GM19035 (cell line): Measurements from ENCODE around the gene TGFA.
"Not testable (repeated sequence)": the region's sequence is repeated elsewhere in the genome, so short reads cannot be mapped to it uniquely, and the experiment has no call there.

ENCODE experiments used
- ATAC-seq: cut with Tn5 transposase; IDR thresholded peaks from one replicate; pipeline ENCODE4 v1.9.1; 2021; ENCODE audit not compliant: unreplicated experiment

The TGFA gene

DNA sequence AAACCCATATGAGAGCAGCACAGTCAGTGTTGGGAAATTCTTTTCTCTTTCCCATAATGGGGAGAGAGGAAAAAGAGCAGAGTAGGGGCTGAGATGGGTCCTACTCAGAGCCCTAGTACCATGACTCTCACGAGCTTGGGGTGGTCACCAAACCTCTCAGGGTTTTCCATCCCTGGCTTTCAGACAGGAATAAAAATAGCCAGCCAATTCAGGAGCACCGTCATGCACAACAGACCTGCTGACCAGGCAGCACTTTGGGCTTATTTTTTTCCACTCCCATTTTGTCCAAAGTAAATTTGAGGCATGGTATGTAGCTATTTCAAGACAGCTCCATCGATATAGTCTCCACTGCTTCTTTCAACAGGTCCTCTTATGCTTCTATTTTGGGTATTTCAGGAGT is 86.4 kb downstream of the TGFA start:
- no peak for ATAC-seq

DNA sequence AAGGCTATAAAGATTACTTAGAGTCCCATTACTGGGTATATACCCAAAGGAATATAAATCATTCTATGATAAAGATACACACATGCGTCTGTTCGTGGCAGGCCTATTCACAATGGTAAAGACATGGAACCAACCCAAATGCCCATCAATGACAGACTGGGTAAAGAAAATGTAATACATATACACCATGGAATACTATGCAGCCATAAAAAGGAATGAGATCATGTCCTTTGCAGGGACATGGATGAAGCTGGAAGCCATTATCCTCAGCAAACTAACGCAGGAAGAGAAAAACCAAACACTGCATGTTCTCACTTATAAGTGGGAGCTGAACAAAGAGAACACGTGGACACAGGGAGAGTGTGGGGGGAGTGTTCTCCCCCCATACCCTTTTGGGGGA is 87.0 kb downstream of the TGFA start:
- not testable (repeated sequence) for ATAC-seq

GRCh38 chr2:70463997-70464396 is 89.6 kb downstream of the TGFA start:
- no peak for ATAC-seq

- no peak for ATAC-seq
Measured at GRCh38 chr2:70463581-70463980, 90.0 kb downstream of the TGFA start.

GRCh38 chr2:70461981-70462876 is 91.4 kb downstream of the TGFA start:
- ATAC-seq: no peak

DNA sequence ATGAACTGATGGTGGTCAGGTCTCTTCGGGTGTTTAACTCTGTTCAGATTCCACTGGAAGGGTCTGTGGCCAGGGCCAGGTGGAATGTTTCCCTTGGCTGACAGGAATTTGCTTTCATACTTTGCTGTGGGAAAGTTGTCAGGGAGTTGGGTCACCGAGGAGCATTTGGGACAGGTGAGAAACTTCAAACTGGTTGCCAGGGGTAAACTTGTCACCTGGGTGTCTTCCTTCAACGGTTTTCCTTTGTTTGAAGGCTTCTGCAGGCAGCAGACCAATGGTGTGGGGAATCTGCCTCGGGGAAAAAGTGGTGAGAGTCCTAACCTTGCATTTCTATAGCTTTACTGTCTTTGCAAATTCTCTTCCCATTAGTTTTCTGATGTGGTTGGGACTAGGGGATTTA is 92.2 kb downstream of the TGFA start:
- no peak for ATAC-seq

DNA sequence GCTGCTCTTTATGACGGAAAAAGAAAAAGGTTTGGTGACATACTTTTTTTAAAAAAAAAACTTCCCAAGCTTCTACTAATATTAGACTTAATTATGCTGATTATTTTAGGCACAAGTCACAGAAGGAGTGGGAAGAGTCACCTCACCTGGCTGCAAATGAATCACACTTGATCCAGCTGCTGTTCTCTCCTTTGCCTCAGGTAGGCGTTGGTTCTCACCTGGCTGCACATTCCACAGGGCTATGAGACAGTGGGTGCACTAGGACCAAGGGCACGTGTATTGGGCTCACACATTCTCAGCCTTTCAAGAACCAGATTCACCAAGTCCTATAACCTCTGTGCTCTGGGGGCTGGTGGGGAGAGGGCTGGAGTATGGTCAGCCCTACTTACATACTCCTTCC is 93.3 kb downstream of the TGFA start:
- ATAC-seq: no peak

- ATAC-seq: no peak
Measured at GRCh38 chr2:70458661-70459060, 95.0 kb downstream of the TGFA start.

- no peak for ATAC-seq
Measured at GRCh38 chr2:70456585-70457495, 96.8 kb downstream of the TGFA start.

GRCh38 chr2:70454936-70455544 is 98.6 kb downstream of the TGFA start:
- ATAC-seq: no peak

DNA sequence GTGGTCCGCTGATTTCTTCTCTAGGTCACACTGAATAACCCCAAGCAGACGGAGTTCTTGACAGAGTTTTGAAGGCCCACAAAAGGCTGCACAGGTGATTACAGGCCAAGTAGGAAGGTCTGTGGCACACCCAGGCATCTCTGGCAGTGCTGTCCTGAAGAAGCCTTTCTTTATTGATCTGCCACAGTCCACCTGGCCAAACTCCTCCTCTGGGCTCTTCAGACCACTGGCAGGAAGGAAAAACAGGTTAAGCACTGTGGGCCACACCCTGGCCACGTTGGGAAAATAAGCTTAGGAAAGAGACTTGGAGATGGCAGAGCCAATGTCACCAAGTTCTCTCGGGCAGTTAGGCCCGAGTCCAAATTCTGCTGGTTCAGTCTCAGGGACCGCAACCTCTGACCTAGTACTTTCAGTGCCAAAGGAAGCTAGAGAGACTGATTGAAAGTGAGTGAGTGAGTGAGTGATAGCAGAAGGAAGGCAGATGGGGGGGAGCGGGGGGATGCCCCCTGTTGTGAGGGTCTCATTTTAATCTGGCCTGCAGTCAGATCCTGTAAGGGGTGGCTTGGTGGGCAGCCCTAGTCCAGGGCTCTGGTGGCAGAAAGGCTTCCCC is 102.9 kb downstream of the TGFA start:
- ATAC-seq: no peak

- ATAC-seq: no peak
Measured at GRCh38 chr2:70448041-70448440, 105.6 kb downstream of the TGFA start.

DNA sequence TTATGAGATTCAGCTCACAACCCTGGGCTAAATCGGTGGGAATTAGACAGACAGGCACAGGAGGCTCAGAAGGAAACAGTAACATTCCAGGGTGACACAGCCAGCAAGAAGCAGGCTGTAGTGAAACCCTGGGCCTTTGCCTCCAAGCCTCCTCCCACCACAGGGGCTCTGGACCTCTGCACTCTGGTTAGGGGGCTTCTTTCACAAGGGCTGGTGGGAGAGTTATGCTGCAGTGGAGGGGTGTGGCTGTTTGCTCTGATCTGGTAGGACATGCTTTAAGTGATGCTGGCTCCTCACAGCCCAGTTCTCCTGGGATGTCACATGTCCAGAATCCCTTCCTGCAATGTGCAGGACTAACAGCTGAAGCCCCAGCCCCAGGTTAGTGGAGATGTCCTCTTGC is 109.9 kb downstream of the TGFA start:
- no peak for ATAC-seq

DNA sequence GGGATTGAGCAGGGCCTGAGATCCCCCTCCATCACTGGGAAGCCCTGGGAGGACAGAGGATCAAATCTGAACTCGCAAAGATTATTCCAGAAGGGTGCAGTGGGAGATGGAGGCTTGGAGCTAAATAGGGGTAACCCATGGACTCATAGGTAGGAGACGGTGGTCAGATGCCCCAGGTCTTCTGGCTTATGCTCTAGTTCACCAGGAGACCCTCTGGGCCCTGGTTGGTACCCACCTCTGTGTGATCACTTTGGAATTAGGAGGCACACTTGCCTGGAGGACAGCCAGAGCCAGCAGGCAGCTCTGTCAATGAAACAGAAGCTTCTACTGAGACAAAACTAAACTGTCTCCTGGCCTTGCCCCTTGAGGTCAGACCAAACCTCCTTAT is 110.6 kb downstream of the TGFA start:
- no peak for ATAC-seq

DNA sequence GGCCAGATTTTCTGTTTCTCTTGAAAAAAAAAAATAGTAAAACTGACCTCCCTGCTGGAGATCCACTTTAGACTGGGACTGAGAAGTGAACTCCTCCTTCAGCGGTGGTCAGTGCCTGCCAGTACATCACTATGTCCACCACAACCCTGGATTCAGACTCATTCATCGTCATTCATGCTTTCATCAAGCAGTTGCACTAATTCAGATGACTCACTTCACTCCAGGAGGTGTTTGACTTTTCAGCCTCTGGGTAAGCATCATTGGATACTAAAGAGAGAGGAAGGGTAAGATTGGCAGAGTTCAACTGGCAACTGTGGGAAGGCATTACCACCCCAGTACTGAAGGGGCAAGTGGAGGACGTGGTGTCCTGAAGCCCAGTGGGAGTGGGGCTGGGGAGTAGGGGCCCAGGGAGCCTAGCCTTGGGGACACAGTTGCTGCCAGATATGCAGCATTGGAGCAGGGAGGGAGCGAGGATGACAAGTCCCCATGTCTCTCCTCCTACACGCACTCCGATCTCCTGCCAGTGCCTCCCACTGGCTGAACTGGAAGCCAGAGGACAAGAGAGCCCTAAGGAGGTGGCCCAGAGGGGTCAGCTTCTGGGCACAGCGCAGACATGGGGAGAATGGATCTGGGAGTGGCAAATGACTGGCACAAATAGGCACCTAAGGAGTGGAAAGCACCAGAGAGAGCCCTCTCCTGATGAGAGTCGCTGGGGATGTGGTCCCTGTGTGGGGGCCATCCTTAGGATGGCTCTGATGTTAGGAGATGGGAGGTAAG is 111.1 kb downstream of the TGFA start:
- no peak for ATAC-seq

DNA sequence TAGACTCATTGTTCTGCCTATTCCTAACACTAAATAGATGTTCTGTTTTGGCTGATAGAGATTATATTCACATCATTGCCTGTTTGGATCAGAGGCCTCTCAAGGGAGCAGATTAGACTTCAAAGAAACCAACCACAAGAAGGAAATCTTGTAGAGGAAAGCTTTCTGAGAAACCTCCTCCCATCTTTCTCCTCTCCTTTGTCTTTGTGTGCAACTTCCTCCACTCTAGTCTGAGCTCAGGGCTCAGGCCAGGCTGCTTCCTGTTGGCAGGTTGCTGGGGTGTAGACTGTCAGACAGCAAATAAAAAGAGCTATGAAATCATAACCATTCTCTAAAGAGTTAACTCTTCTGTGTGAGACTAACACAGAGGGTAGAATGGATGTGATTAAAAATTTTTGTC is 113.0 kb downstream of the TGFA start:
- no peak for ATAC-seq

- no peak for ATAC-seq
Measured at GRCh38 chr2:70435138-70435537, 118.5 kb downstream of the TGFA start.

DNA sequence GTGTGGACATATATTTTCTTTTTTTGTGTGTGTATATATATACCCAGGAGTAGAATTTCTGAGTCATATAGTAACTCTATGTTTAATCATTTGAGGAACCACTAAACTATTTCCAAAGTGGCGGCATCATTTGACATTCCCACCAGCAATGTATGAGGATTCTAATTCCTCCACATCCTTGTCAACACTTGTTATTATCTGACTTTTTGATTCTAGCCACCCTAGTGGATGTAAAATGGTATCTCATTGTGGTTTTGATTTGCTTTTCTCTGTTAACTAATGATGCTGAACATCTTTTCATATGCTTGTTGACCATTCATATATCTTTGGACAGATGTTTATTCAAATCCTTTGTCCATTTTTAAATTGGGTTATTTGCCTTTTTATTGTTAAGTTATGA is 120.3 kb downstream of the TGFA start:
- ATAC-seq: no peak

DNA sequence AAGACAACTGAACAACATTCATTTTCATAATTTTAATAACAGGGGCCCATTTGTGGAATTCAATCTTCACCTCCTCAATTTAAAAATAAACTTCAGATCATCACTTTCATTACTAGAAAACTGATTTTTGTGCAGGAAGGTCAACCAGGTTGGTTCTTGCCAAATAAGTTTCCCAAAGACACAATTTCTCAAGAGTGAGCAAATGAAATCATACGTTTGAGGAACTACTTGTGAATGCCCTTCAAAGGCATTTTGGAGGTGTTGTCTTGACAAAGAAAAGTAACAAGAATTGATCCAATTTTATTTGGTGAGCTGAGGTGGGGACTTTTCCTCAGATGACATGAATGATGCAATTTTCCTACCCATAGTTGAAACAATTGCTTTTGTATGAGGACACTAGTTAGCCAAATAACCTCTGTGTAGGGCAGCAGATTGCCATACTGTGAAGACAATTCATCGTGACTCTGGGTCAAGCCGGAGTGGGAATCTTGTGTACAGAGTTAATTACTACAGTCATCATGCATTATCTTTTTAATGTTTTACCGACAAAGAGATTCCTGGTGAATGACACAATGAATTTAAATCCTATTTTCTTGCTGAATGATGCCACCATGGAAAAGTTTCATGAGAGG is 121.8 kb downstream of the TGFA start:
- no peak for ATAC-seq

- ATAC-seq: no peak
Measured at GRCh38 chr2:70426341-70426740, 127.3 kb downstream of the TGFA start.
